GM12878 (cell line): ENCODE measurements around the gene COL8A2. TPM values are rescaled to one million over a fixed set of nuclear protein-coding genes. Genes with fewer than 3 reads are reported as not detected.

ENCODE experiments used
- ATAC-seq: fragments of 200-7000 bp; cut with Tn5 transposase; 3 replicates; pipeline ENCODE4 v1.9.1; 2020; ENCODE audit warnings: mild to moderate bottlenecking, moderate library complexity
- BruUV-seq: library from RNA; stranded (reverse); fragments of 400-500 nt; replicated peaks from 2 replicates; lab custom pipeline; 2021; lab: Mats Ljungman, UMichigan
- CTCF ChIA-PET: fragments of 300-600 bp; sonication (Branson Sonifier 250); formaldehyde crosslinking; extraction: SDS; loops from one replicate; lab custom pipeline; 2021; ENCODE audit warnings: inconsistent platforms; lab: Yijun Ruan, JAX
- POLR2A ChIA-PET: fragments of 350-600 bp; formaldehyde crosslinking; extraction: SDS; loops from one replicate; lab custom pipeline; 2021; ENCODE audit warnings: inconsistent platforms; lab: Charles Lee
- RAD21 ChIA-PET: fragments of 300-600 bp; sonication (Branson Sonifier 250); formaldehyde crosslinking; loops from one replicate; lab custom pipeline; 2023; ENCODE audit warnings: antibody characterized with exemption; ENCODE audit not compliant: unreplicated experiment; lab: Charles Lee
- SMC1A ChIA-PET: fragments of 300-600 bp; sonication (Branson Sonifier 250); formaldehyde crosslinking; loops from one replicate; lab custom pipeline; 2023; ENCODE audit not compliant: unreplicated experiment, uncharacterized antibody; lab: Charles Lee
- DNase-seq: peaks from one replicate; pipeline ENCODE4 v3.0.0-alpha.2; 2011; ENCODE audit warnings: low read depth, low spot score
- FAIRE-seq: peaks from 3 replicates; lab custom pipeline; 2011; peaks lifted over from hg19 to GRCh38; lab: Jason Lieb, UNC
- H2AFZ ChIP-seq: 2 replicates; pipeline ENCODE4 v1.6.0; 2011; ENCODE audit warnings: low read depth, low read length, control low read depth; ENCODE audit not compliant: control insufficient read depth
- H3K27ac ChIP-seq: 2 replicates; pipeline ENCODE4 v1.5.1; 2011; ENCODE audit warnings: control low read depth; ENCODE audit not compliant: control insufficient read depth, insufficient read depth
- H3K27me3 ChIP-seq, 2 experiments: replicated peaks in 1 of 2; 2 replicates each; pipeline versions ENCODE4 v1.6.0 to v1.6.1; 2011; ENCODE audit warnings: low read length in 1 of 2; ENCODE audit not compliant: control insufficient read depth in 2 of 2, insufficient read depth in 2 of 2
- H3K36me3 ChIP-seq, 2 experiments: 2 replicates each; pipeline ENCODE4 v1.5.1; 2011; ENCODE audit warnings: low read length in 1 of 2; ENCODE audit not compliant: control insufficient read depth in 2 of 2, insufficient read depth in 2 of 2
- H3K4me1 ChIP-seq: 2 replicates; pipeline ENCODE4 v1.6.1; 2011; ENCODE audit warnings: mild to moderate bottlenecking, low read length, moderate library complexity, mixed read lengths; ENCODE audit not compliant: control insufficient read depth, insufficient read depth
- H3K4me2 ChIP-seq: 2 replicates; pipeline ENCODE4 v1.6.0; 2011; ENCODE audit warnings: control low read depth; ENCODE audit not compliant: control insufficient read depth, insufficient read depth
- H3K4me3 ChIP-seq: fragments of 200-600 bp; sonication (generic); 2 replicates; pipeline ENCODE4 v1.5.1; 2016
- H3K79me2 ChIP-seq: 2 replicates; pipeline ENCODE4 v1.6.0; 2011; ENCODE audit warnings: low read length; ENCODE audit not compliant: control insufficient read depth, insufficient read depth
- H3K9ac ChIP-seq: 2 replicates; pipeline ENCODE4 v1.8.0; 2011; ENCODE audit warnings: low read length, control low read depth, mixed read lengths; ENCODE audit not compliant: control insufficient read depth, insufficient read depth
- H3K9me3 ChIP-seq: replicated peaks from 3 replicates; pipeline ENCODE4 v1.5.1; 2011; ENCODE audit warnings: mild to moderate bottlenecking, low read length; ENCODE audit not compliant: control insufficient read depth, insufficient read depth
- H4K20me1 ChIP-seq: 2 replicates; pipeline ENCODE4 v1.6.0; 2011; ENCODE audit not compliant: control insufficient read depth, insufficient read depth
- BHLHE40 ChIP-seq, 2 experiments: fragments of 450-650 bp in 1 of 2; IDR thresholded peaks; 2 replicates each; pipeline ENCODE4 v1.6.1; 2011 to 2017; ENCODE audit warnings: low read depth in 2 of 2, borderline replicate concordance in 1 of 2, improper control_type of control experiment in 1 of 2, low read length in 1 of 2, mild to moderate bottlenecking in 1 of 2
- CBX5 ChIP-seq: sonication (generic); IDR thresholded peaks from 2 replicates; pipeline ENCODE4 v1.6.1; 2016; ENCODE audit warnings: low read depth, moderate library complexity, mild to moderate bottlenecking, inconsistent platforms
- CEBPB ChIP-seq, 2 experiments: fragments of 150-350 bp in 1 of 2; IDR thresholded peaks; 2 replicates each; pipeline ENCODE4 v1.6.1; 2012 to 2014; ENCODE audit warnings: low read depth in 2 of 2, low read length in 2 of 2, borderline replicate concordance in 1 of 2, inconsistent platforms in 1 of 2
- ETV6 ChIP-seq, 2 experiments: fragments of 450-650 bp in 1 of 2; IDR thresholded peaks in 1 of 2; conservative IDR thresholded peaks in 1 of 2; 2 replicates each; pipeline ENCODE4 v1.6.1; 2014; ENCODE audit warnings: antibody characterized with exemption in 1 of 2, borderline replicate concordance in 1 of 2, low read depth in 1 of 2, mild to moderate bottlenecking in 1 of 2, moderate library complexity in 1 of 2
- GABPA ChIP-seq: IDR thresholded peaks from 2 replicates; pipeline ENCODE4 v1.6.1; 2014; ENCODE audit warnings: antibody characterized with exemption, low read depth, mild to moderate bottlenecking, inconsistent platforms
- HDAC2 ChIP-seq: fragments of 200-600 bp; sonication (generic); IDR thresholded peaks from 2 replicates; pipeline ENCODE4 v1.6.1; 2017
- IRF4 ChIP-seq: IDR thresholded peaks from 2 replicates; pipeline ENCODE4 v1.6.1; 2011; ENCODE audit warnings: low read depth, low read length
- KDM1A ChIP-seq: fragments of 200-600 bp; sonication (generic); IDR thresholded peaks from 2 replicates; pipeline ENCODE4 v1.6.1; 2016; ENCODE audit warnings: borderline replicate concordance
- REST ChIP-seq: IDR thresholded peaks from 2 replicates; pipeline ENCODE4 v1.6.1; 2012; ENCODE audit warnings: mild to moderate bottlenecking, low read depth, low read length
- RUNX3 ChIP-seq: IDR thresholded peaks from 2 replicates; pipeline ENCODE4 v1.6.1; 2012; ENCODE audit warnings: low read length, inconsistent platforms
- SRF ChIP-seq, 2 experiments: IDR thresholded peaks; 2 replicates each; pipeline ENCODE4 v1.6.1; 2011; ENCODE audit warnings: low read depth in 2 of 2, low read length in 2 of 2, mild to moderate bottlenecking in 1 of 2, moderate library complexity in 1 of 2
- ZBTB33 ChIP-seq: fragments of 450-650 bp; IDR thresholded peaks from 2 replicates; pipeline ENCODE4 v1.6.1; 2017; ENCODE audit warnings: mild to moderate bottlenecking
- ZNF217 ChIP-seq: fragments of 450-650 bp; IDR thresholded peaks from 2 replicates; pipeline ENCODE4 v1.6.1; 2017; ENCODE audit warnings: antibody characterized with exemption, mild to moderate bottlenecking
- WGBS: methylation state at CpG from one replicate; pipeline ENCODE4 v1.1.6; 2016; ENCODE audit warnings: low lambda C conversion rate; ENCODE audit not compliant: insufficient replicate concordance, insufficient coverage; ENCODE audit errors: missing lambda C conversion rate; 5-methylcytosine and 5-hydroxymethylcytosine counted together
- in situ Hi-C: fragments of 300-500 bp; cut with MboI; formaldehyde crosslinking; loops from 9 replicates; pipeline ENCODE4 v1.14.3; 2018; ENCODE audit warnings: mixed read lengths
- intact Hi-C: fragments of 100-400 bp; cut with micrococcal nuclease; formaldehyde crosslinking; loops from one replicate; pipeline ENCODE4 v1.14.2; 2022; ENCODE audit not compliant: unreplicated experiment
- polyA plus RNA-seq, 11 experiments: library from polyadenylated mRNA; depleted of rRNA in 4 of 11; unstranded in 6 of 11; stranded (reverse) in 5 of 11; fragments of >200 nt; fragmentation: Nextera tagmentation in 4 of 11; fragmentation: Illumina TruSeq in 1 of 11; extraction: Ambion mirVana in 4 of 11; extraction: Trizol in 1 of 11; gene quantifications; 1 replicate in 1 of 11; 2 replicates in 10 of 11; pipeline versions ENCODE4 v1.2.1 to v1.2.3, GENCODE V29; 2011 to 2016; ENCODE audit warnings: inconsistent platforms in 2 of 11, missing spikeins in 2 of 11, low read depth in 1 of 11
- total RNA-seq, 4 experiments: library from RNA; depleted of rRNA in 3 of 4; stranded (reverse); fragments of >200 nt in 3 of 4; fragmentation: Illumina TruSeq in 1 of 4; extraction: Trizol in 1 of 4; gene quantifications; 2 replicates each; pipeline versions ENCODE4 v1.2.1 to v1.2.3, GENCODE V29; 2013 to 2021

The COL8A2 gene
- total and polyA plus RNA-seq, 10 of the 15 experiments (the other 5 are each of a cell fraction or from before 2014, with no cell fraction given): 0.01 TPM; not detected in 9

GRCh38 chr1:36080236-36080635 is 44.8 kb downstream of the COL8A2 start (continued):
- TF ChIP-seq ZBTB33 (no peak), CBX5 (no peak), KDM1A (no peak), HDAC2 (no peak), BHLHE40 (IDR thresholded peaks at IDR 0.05; ENCODE audit: borderline replicate concordance in 1 of 2, low read depth in 2 of 2, low read length in 1 of 2) (no peak)
- TF ChIP-seq, all 136 proteins: peak for 0

- Histone ChIP-seq H3K4me3 (no peak overlapping the region), H3K9ac (no peak overlapping the region), H3K9me3 (no peaks in the 10 kb centered on the region), H3K27ac (no peak overlapping the region), H3K4me2 (no peak overlapping the region), H4K20me1 (no peaks in the 10 kb centered on the region), H3K36me3 (no peaks in the 10 kb centered on the region), H3K79me2 (no peaks in the 10 kb centered on the region), H3K27me3 (no peaks in the 10 kb centered on the region), H3K4me1 (no peaks in the 10 kb centered on the region), H2AFZ (no peak overlapping the region)
- ChIA-PET SMC1A (no interaction called here), CTCF (no interaction called here), POLR2A (no interaction called here), RAD21 (no interaction called here)
- DNase-seq: no peak
- intact Hi-C loops: no loop called here
- BruUV-seq: no TSS peak
- WGBS: 33% methylated on average over 4 of the region's 4 CpGs
- TF ChIP-seq ZNF217 (no peak), SRF (IDR thresholded peaks at IDR 0.05; ENCODE audit: low read depth in 2 of 2, low read length in 2 of 2) (no peak), ETV6 (conservative IDR thresholded peaks at IDR 0.05 in 1 of 2, IDR thresholded peaks at IDR 0.05 in 1 of 2; ENCODE audit: borderline replicate concordance in 1 of 2, low read depth in 1 of 2) (no peak), REST (no peak), IRF4 (no peak), CEBPB (IDR thresholded peaks at IDR 0.05; ENCODE audit: borderline replicate concordance in 1 of 2, low read depth in 2 of 2, low read length in 2 of 2) (no peak), GABPA (no peak), RUNX3 (no peak)
- ATAC-seq: no peak
- FAIRE-seq: no peak
- in situ Hi-C loops: no loop called here
These were observed 47.9 kb downstream of the COL8A2 start for GRCh38 chr1:36076979-36077573.
